ENCODE data around the gene DYNC2H1. TPM values are rescaled to one million over a fixed set of nuclear protein-coding genes. Genes with fewer than 3 reads are reported as not detected.

DYNC2H1 gene
- total and polyA plus RNA-seq, 8 donors, result 1.2 to 63.7 (median 14.4) TPM

DNA sequence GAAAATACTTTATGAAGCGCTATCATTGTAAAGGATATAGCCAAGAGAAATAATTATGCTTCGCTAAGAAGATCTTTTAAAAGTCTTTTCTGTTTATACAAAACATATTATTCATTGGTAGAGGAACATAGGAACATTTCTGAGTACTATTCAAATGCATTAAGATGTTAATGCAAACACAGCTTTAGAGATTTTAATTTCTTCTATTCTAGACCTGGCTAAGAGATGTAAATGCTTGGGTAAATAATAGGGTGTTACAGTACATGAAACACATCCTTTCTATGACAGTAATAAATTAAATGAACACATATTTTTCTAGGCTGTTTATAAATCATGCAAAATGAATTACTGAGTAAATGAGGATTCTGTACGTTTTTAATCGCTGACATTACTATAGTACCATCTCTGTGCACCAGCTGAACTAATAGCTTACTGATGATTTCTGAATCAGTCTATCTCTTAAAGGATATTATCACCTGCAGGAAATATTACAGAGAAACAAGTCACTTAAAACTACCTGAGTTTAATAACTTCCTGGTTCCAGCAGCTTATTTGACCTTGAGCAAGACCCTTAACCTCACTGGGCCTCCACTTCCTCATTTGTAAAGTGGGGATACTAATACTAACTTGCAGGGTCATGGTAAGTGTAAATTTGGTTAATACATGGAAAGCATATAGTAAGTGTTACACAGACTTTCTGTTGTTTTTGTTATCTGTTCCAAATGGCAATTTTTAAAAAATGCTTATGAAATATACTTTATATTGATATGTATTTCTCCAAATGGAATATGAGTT is 344.9 kb downstream of the DYNC2H1 start:
- H3K27me3 ChIP-seq, result no peaks in the 10 kb centered on the region
- no peak overlapping the region for H3K27ac ChIP-seq
- no peaks in the 10 kb centered on the region for H3K9me3 ChIP-seq
- H3K36me3 ChIP-seq, result peaks cover 0 to 8% (median 0%) of the 10 kb centered on the region in 4 donors
- intact Hi-C loops (cut with DNase I; ENCODE audit: low total_unique reads), result no loop called here
- TF ChIP-seq POLR2A (IDR thresholded peaks at IDR 0.05), result no peak
- TF ChIP-seq EP300 (IDR thresholded peaks at IDR 0.05), result no peak
- 75 to 88% (median 82%) methylated on average over 4 of the region's 4 CpGs for WGBS, 5 donors
- no peak for DNase-seq
- H3K4me3 ChIP-seq, result no peak overlapping the region
- H3K4me1 ChIP-seq, result no peaks in the 10 kb centered on the region

DNA sequence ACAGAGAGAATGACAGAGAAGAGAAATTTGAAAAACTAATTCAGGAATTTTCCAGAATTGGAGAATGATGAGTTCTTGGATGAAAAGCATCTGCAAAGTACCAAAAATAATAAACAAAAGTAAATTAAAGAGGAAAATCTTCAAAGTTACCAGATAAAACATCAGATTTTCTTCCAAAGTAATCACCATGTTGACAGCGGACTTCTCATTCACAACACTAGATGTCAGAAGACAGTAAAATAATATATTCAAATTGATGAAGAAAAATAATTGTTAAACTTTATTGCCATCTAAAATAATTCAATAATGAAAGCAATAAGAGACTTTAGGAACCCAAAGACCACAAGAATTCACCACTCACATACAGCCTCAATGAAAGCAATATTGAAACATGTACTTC is 355.2 kb downstream of the DYNC2H1 start:
- TF ChIP-seq POLR2AphosphoS5 (IDR thresholded peaks at IDR 0.05) (no peak), EP300 (IDR thresholded peaks at IDR 0.05) (no peak), POLR2A (IDR thresholded peaks at IDR 0.05) (no peak), CTCF (IDR thresholded peaks at IDR 0.05) (no peak)
- no peak overlapping the region for H3K4me3 ChIP-seq
- no peaks in the 10 kb centered on the region for H3K4me1 ChIP-seq
- intact Hi-C loops (cut with DNase I; ENCODE audit: low total_unique reads), result no loop called here
- H3K27me3 ChIP-seq, result no peaks in the 10 kb centered on the region
- H3K27ac ChIP-seq, result no peak overlapping the region
- 92 to 100% (median 95%) methylated on average over 1 of the region's 1 CpG for WGBS, 5 donors
- no peak for DNase-seq
- H3K36me3 ChIP-seq, result peaks cover 0 to 14% (median 2%) of the 10 kb centered on the region in 4 donors
- no peaks in the 10 kb centered on the region for H3K9me3 ChIP-seq

- H3K36me3 ChIP-seq, result peaks cover 0 to 18% (median 2%) of the 10 kb centered on the region in 4 donors
- H3K27ac ChIP-seq, result no peak overlapping the region
- WGBS, 5 donors, result 56 to 79% (median 72%) methylated on average over 3 of the region's 3 CpGs
- no peaks in the 10 kb centered on the region for H3K4me1 ChIP-seq
- H3K4me3 ChIP-seq, result no peak overlapping the region
- no peak for DNase-seq
- H3K9me3 ChIP-seq, result no peaks in the 10 kb centered on the region
- intact Hi-C loops (cut with DNase I; ENCODE audit: low total_unique reads), result no loop called here
- TF ChIP-seq CTCF (IDR thresholded peaks at IDR 0.05) (no peak), POLR2A (IDR thresholded peaks at IDR 0.05) (no peak), EP300 (IDR thresholded peaks at IDR 0.05) (no peak)
- no peaks in the 10 kb centered on the region for H3K27me3 ChIP-seq
Observed at GRCh38 chr11:103465555-103466140, 356.4 kb downstream of the DYNC2H1 start.

- Histone ChIP-seq H3K9me3 (no peaks in the 10 kb centered on the region), H3K27me3 (no peaks in the 10 kb centered on the region), H3K27ac (no peak overlapping the region), H3K4me1 (no peaks in the 10 kb centered on the region), H3K4me3 (no peak overlapping the region), H3K36me3 (peaks cover 0 to 29% (median 0%) of the 10 kb centered on the region in 4 donors)
- WGBS, 5 donors, result 86 to 93% (median 88%) methylated on average over 4 of the region's 4 CpGs
- TF ChIP-seq POLR2A (IDR thresholded peaks at IDR 0.05) (no peak), EP300 (IDR thresholded peaks at IDR 0.05) (no peak), POLR2AphosphoS5 (IDR thresholded peaks at IDR 0.05) (no peak), CTCF (IDR thresholded peaks at IDR 0.05) (no peak)
- no peak for DNase-seq
- intact Hi-C loops (cut with DNase I; ENCODE audit: low total_unique reads), result no loop called here
Observed at GRCh38 chr11:103471546-103471945, 362.3 kb downstream of the DYNC2H1 start.

DNA sequence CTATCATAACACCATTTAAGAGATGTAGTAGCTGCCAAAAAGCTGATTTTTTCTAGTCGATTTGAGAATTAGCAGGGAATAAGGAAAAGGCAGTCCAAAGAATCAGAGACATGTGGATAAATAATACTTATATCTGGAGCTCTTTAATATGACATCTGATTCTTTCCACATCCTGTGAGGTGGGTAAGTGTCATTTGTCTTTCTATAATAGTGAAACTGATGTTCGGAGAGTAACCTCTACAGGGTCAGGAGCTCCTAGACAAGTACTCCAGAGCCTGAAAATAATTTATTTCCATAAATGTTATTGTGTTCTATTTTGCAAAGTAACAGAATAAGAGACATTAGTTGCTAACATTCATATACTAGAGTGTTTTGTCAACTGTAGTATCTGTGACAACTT is 367.6 kb downstream of the DYNC2H1 start:
- H3K4me1 ChIP-seq, result no peaks in the 10 kb centered on the region
- no peak overlapping the region for H3K27ac ChIP-seq
- 77 to 90% (median 86%) methylated on average over 2 of the region's 2 CpGs for WGBS, 5 donors
- no peak for DNase-seq
- intact Hi-C loops (cut with DNase I; ENCODE audit: low total_unique reads), result no loop called here
- H3K36me3 ChIP-seq, result peaks cover 0 to 10% (median 0%) of the 10 kb centered on the region in 4 donors
- TF ChIP-seq POLR2AphosphoS5 (IDR thresholded peaks at IDR 0.05), result no peak
- no peak for TF ChIP-seq CTCF (IDR thresholded peaks at IDR 0.05)
- TF ChIP-seq EP300 (IDR thresholded peaks at IDR 0.05), result no peak
- TF ChIP-seq POLR2A (IDR thresholded peaks at IDR 0.05), result no peak
- no peaks in the 10 kb centered on the region for H3K27me3 ChIP-seq
- H3K4me3 ChIP-seq, result no peak overlapping the region
- H3K9me3 ChIP-seq, result no peaks in the 10 kb centered on the region
